NCI-H69 (cell line): Measurements from ENCODE around the gene PRKCB.
"Not testable (repeated sequence)": the region's sequence is repeated elsewhere in the genome, so short reads cannot be mapped to it uniquely, and the experiment has no call there.

ENCODE experiments used
- DNase-seq: peaks from one replicate; lab custom pipeline; 2025; lab: John Stamatoyannopoulos, UW

PRKCB gene

GRCh38 chr16:24135624-24136565 is 300.1 kb downstream of the PRKCB start:
- peak; percentile 43 for DNase-seq

DNA sequence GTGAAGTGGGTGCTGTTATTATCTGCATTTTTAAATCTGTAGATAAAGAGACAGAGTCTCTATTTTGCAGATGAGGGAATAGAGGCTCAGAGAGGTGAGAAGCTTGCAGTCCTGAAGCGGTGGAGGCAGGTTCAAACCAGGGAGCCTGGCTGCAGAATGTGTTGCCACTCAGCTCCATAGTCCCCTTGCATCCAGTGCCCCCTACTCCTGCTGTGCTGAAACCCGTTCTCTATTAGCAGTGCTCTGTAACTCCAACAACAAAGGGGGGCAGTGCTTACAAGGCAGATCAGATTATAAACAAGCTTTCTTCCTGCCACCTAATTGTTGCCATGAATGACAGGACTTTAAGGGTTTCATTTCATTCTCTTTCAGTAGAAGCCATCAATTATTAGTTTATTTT is 302.2 kb downstream of the PRKCB start:
- DNase-seq = no peak

DNA sequence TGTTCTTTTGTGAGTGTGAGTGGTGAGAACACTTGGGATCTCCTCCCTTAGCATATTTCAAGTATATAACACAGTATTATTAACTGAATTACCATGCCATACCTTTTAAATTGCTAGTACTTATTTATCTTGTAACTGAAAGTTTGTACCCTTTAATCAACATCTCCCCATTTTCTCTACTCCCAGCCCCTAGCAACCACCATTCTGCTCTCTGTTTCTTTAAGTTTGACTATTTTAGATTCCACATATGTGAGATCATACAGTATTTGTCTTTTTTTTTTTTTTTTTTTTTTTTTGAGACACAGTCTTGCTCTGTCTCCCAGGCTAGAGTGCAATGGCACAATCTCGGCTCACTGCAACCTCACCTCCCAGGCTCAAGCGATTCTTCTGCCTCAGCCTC is 302.8 kb downstream of the PRKCB start:
- no peak for DNase-seq

DNA sequence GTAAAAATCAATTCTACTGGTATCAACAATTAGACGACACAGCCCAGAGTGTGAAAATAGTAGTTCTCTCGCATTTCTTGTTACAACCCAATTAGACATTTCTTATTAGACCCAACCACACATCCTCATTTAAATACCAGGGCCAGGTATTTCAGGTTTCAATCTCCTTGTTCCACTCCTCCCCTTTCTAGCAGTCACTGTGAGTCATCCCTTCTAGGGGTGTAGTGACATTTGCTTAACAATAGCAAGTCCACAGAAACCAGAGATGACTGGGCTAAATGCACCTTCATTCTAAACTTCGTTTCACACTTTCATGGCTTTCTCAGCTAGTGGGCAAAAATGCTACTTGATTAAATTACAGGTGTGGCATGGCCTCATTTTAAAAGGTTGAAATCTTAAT is 303.5 kb downstream of the PRKCB start:
- no peak for DNase-seq

GRCh38 chr16:24140730-24141129 is 304.9 kb downstream of the PRKCB start:
- peak; percentile 46 for DNase-seq

DNA sequence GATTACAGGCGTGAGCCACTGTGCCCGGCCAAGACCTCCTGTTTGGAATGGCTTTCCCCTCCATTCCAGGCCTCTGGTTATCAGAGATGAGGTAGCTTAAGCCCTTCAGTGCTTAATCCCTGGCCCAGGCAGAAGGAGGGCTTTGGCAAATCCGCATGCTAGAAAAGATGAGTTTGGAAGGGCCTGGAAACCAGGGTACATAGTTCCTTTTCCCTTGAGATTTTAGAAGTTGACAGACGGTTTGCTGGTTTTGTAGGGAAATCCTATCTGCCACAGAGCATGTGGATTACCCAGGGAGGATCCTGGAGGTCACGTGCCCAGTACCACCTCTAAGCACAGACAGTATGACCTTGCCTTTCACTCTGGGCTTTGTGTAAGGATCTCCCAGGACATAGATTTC is 305.7 kb downstream of the PRKCB start:
- DNase-seq = no peak

GRCh38 chr16:24141917-24142316 is 306.1 kb downstream of the PRKCB start:
- no peak for DNase-seq

GRCh38 chr16:24145927-24146326 is 310.1 kb downstream of the PRKCB start:
- DNase-seq = no peak

DNA sequence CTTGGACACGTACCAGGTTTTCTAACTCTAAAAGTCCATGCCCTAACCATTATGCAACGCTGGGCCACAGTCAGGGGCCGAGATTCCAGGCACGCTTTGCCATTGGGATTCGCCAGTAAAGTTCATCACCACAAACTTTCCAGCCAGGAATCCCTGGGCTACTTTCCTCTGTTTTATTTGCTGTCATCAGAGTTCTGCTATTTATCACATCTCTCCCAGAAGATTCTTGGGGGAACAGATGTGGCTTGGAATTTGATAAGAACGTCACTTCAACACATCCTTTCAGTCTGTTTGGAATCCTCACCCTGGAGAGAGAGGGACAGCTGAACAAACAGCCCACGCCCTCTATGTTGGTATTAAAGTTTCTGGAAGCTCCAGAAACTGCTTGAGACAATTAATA is 310.7 kb downstream of the PRKCB start:
- DNase-seq = no peak

DNA sequence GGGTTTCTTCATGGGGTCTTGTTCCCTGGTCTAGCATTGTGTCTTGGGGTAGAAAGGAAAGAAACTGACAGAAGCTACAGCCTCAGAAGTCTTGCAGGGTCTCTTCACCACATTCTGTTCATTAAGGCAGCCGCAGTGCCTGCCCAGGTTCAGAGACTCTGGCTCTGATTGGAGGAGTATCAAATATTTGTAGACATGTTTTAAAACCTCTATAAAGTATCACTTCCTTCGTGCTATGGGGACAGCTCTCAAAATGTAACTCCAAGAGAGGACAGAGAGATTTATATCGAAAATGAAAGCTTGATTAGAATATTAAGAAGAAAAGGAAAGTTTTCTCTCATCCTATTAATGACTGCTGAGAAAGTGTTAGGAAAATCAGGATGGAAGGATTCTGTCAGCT is 313.3 kb downstream of the PRKCB start:
- DNase-seq = no peak

DNA sequence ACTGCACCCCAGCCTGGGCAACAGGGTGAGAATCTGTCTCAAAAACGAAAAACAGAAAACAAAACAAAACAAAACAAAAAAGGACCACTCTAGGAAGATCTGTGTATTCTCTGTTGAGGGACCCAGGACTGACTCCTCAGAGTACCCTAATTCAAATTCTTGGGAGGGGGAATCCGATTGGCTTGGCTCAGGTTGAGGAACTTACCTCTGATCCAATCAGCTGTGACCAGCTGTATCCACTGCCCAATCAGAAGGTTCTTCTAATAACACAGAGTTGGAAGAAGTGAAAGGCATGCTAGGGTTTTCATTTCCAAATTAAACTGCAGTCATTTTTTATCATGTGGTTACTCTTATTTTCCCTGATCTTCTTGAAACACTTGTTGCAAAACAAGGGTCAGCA is 314.5 kb downstream of the PRKCB start:
- DNase-seq = no peak

DNA sequence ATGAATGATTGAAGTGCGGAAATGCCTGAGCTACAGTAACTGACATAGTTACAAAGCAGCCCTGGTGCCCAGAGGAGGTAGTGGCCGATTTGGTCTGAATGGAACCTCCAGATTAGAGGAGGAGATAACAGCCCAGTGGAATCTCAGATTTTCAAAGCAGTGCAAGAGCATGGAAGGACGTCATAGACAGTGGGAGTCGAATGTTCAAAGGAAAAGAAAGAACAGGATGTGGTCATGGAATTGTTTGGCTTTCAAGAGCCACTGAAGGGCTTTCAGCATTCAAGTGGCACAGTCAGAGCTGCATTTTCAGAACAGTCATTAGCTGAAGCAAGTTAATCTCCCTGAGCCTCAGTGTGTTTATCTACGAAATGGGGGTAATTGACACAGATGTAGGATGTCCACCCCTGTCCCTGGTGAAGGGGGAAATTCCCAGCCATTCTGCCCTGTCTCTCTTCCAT is 315.7 kb downstream of the PRKCB start:
- peak; percentile 11 for DNase-seq

- not testable (repeated sequence) for DNase-seq
Measured at GRCh38 chr16:24152048-24152447, 316.3 kb downstream of the PRKCB start.

GRCh38 chr16:24152826-24153225 is 317.0 kb downstream of the PRKCB start:
- DNase-seq = no peak

GRCh38 chr16:24156777-24157176 is 321.0 kb downstream of the PRKCB start:
- no peak for DNase-seq

GRCh38 chr16:24163935-24164334 is 328.2 kb downstream of the PRKCB start:
- DNase-seq = peak; percentile 7

- no peak for DNase-seq
Measured at GRCh38 chr16:24164416-24164815, 328.6 kb downstream of the PRKCB start.

GRCh38 chr16:24165273-24165672 is 329.5 kb downstream of the PRKCB start:
- no peak for DNase-seq

DNA sequence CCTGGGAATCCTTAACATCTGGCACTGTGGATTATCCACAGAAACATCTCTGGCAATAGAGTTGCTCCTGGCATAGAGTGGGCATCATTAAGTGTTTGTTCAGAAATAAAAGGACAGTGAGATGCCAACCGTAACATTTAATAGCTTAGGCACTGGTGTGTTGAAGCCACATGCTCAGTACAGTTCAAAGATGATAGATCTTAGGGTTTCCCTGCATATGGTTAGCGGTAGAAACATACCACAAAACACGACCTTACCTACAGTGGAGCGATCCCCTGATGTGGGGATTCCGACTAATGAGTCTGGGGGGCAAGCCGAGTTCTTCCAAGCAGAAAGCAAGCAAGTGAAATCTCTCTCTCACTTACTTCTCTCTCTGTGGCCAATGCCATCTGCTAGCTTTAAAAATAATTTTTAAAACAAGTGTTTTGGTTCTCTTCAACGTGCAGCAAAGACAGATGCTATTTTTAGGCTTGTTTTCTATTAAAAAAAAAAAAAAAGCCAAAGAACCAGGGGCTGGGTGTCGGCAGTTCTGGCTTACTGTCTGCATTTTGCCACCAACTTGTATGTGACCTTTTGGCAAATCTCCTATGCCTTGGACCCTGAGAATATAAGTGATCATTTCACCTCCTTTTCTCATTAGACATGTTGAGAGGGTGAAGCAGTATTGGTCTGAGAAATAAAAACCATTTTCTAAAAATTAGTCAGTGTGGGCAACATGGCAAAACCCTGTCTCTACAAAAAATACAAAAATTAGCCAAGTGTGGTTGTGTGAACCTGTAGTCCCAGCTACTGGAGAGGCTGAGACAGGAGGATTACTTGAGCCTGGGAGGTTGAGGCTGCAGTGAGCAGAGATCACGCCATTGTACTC is 331.1 kb downstream of the PRKCB start:
- DNase-seq = no peak

- DNase-seq = no peak
Measured at GRCh38 chr16:24168856-24169255, 333.1 kb downstream of the PRKCB start.

DNA sequence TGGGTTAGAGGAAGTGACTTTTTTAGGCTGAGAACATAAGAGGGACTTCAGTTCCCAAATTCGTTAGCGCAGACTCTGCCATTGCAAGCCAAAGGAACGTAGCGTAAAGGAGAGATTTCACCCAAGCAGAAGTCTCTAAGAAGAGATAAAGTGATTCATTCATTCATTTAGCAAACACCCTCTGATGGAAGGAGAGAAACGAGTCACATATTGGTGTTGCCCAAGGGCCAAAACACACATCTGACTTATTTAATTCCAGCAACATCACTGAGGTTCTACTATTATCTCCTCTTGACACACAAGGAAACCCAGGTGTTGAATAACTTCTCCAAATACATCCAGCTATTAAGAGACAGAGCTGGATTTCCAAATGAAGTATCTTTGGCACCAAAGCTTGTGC is 334.6 kb downstream of the PRKCB start:
- DNase-seq = no peak

DNA sequence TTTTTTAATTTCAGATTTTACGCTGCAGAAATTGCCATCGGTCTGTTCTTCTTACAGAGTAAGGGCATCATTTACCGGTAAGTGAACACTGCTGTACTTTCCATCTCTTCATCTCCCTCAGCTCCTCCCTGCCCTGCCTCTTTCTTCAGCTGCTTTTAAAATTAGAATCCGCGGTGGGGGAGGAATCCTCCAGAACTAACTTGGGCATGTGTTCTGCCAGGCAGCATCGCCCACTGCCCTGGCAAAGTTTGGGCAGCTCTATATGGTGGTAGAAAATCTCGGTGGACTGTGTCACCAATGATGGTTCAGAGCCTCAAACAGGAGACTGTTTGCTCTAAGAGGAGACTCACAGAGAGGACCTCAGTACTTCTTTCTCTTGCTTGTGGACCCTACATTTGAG is 338.7 kb downstream of the PRKCB start:
- DNase-seq = no peak

GRCh38 chr16:24174957-24175356 is 339.2 kb downstream of the PRKCB start:
- DNase-seq = no peak
